Stomach (tissue), 9 donors: ENCODE data around the gene PARP2. TPM values are rescaled to one million over a fixed set of nuclear protein-coding genes. Genes with fewer than 3 reads are reported as not detected.
A peak's percentile ranks its signal among the peaks of the same experiment; 100 is the strongest.

ENCODE experiments used
- DNase-seq, 2 donors: peaks; one replicate each; pipeline versions ENCODE4 v3.0.0 to v3.0.0-alpha.2; 2013 to 2019
- H3K27ac ChIP-seq, 5 donors: fragments of 200-600 bp in 4 of 5; sonication (generic) in 4 of 5; one replicate each; pipeline ENCODE4 v1.5.1; 2013 to 2019; ENCODE audit warnings: mild to moderate bottlenecking in 1 of 5, moderate library complexity in 1 of 5
- H3K27me3 ChIP-seq, 3 donors: fragments of 200-600 bp; sonication (generic); one replicate each; pipeline ENCODE4 v1.5.1; 2017 to 2019; ENCODE audit warnings: mixed run types in 1 of 3
- H3K36me3 ChIP-seq, 4 donors: fragments of 200-600 bp; sonication (generic); 1 replicate in 3 of 4; 2 replicates in 1 of 4; pipeline ENCODE4 v1.5.1; 2016 to 2019
- H3K4me1 ChIP-seq, 4 donors: fragments of 200-600 bp; sonication (generic); one replicate each; pipeline ENCODE4 v1.5.1; 2016 to 2019
- H3K4me3 ChIP-seq, 4 donors: fragments of 200-600 bp; sonication (generic) in 3 of 4; one replicate each; pipeline ENCODE4 v1.5.1; 2016 to 2019; ENCODE audit warnings: mild to moderate bottlenecking in 1 of 4
- H3K9me3 ChIP-seq, 4 donors: fragments of 200-600 bp; sonication (generic); one replicate each; pipeline ENCODE4 v1.5.1; 2016 to 2019
- CTCF ChIP-seq, 7 experiments: fragments of 450-650 bp in 4 of 7; fragments of 200-600 bp in 3 of 7; sonication (generic) in 3 of 7; IDR thresholded peaks; one replicate each; pipeline ENCODE4 v1.5.1; 2016 to 2019; ENCODE audit warnings: antibody characterized with exemption in 7 of 7, control low read depth in 2 of 7, mild to moderate bottlenecking in 1 of 7
- EP300 ChIP-seq: sonication (generic); formaldehyde crosslinking; IDR thresholded peaks from one replicate; pipeline ENCODE4 v1.6.1; 2017; ENCODE audit warnings: antibody characterized with exemption
- POLR2A ChIP-seq, 4 donors: fragments of 450-650 bp; IDR thresholded peaks; one replicate each; pipeline ENCODE4 v1.6.1; 2016; ENCODE audit warnings: antibody characterized with exemption in 4 of 4, control low read depth in 2 of 4, mild to moderate bottlenecking in 1 of 4, moderate library complexity in 1 of 4
- POLR2AphosphoS5 ChIP-seq, 3 donors: sonication (generic); formaldehyde crosslinking; IDR thresholded peaks; one replicate each; pipeline ENCODE4 v1.6.1; 2016; ENCODE audit warnings: antibody characterized with exemption in 3 of 3
- WGBS, 5 donors: extraction: QIAGEN DNeasy Blood & Tissue Kit in 3 of 5; methylation state at CpG; one replicate each; pipeline versions ENCODE4 v1.1.5 to v1.1.7; 2013 to 2018; 5-methylcytosine and 5-hydroxymethylcytosine counted together
- intact Hi-C: fragments of 100-400 bp; cut with DNase I; formaldehyde crosslinking; loops from one replicate; pipeline ENCODE4 v1.15.1; 2023; ENCODE audit warnings: low total_unique reads
- polyA plus RNA-seq, 3 donors: library from polyadenylated mRNA; stranded (reverse); fragments of 200-250 nt; gene quantifications; one replicate each; pipeline ENCODE4 v1.2.3, GENCODE V29; 2013
- total RNA-seq, 5 donors: library from RNA; depleted of rRNA; stranded (reverse); fragments of >200 nt; gene quantifications; one replicate each; pipeline versions ENCODE4 v1.1.0 to v1.2.3, GENCODE V29; 2014 to 2016
- donor health status: healthy with polysubstance abuse.
- donor health status: Bipolar disorder and iron deficiency.
- donor health status: healthy.

Gene PARP2
- total and polyA plus RNA-seq, 8 donors, result 4.1 to 30.4 (median 13.6) TPM

- Histone ChIP-seq H3K4me1 (peaks cover 6 to 53% (median 26%) of the 10 kb centered on the region in 4 donors), H3K36me3 (peaks cover 3 to 23% (median 21%) of the 10 kb centered on the region in 4 donors), H3K27me3 (no peaks in the 10 kb centered on the region), H3K4me3 (no peak overlapping the region), H3K9me3 (no peaks in the 10 kb centered on the region), H3K27ac (no peak overlapping the region)
- intact Hi-C loops, result no loop called here
- WGBS, 5 donors, result 49 to 73% (median 60%) methylated on average over 2 of the region's 2 CpGs
- no peak for DNase-seq
- TF ChIP-seq POLR2A (IDR thresholded peaks at IDR 0.05) (no peak), POLR2AphosphoS5 (IDR thresholded peaks at IDR 0.05) (no peak), EP300 (no peak), CTCF (IDR thresholded peaks at IDR 0.05) (no peak)
These were observed 12.3 kb upstream of the PARP2 start for GRCh38 chr14:20331053-20331613.

GRCh38 chr14:20332431-20332787 lies 11.0 kb upstream of the PARP2 start:
- peak overlapping the region; percentile 69 to 95 (median 92) for H3K27ac ChIP-seq
- DNase-seq, result peak in 1 of 2 donors; percentile 68
- intact Hi-C loops, result no loop called here
- 1 to 10% (median 6%) methylated on average over 4 of the region's 4 CpGs for WGBS, 5 donors
- TF ChIP-seq POLR2A (IDR thresholded peaks at IDR 0.05) (no peak), CTCF (IDR thresholded peaks at IDR 0.05) (no peak), POLR2AphosphoS5 (IDR thresholded peaks at IDR 0.05) (no peak)
- no peaks in the 10 kb centered on the region for H3K9me3 ChIP-seq
- peaks cover 0 to 15% (median 15%) of the 10 kb centered on the region in 4 donors for H3K36me3 ChIP-seq
- H3K4me3 ChIP-seq, result peak overlapping the region; percentile 59 to 66 (median 62)
- H3K27me3 ChIP-seq, result no peaks in the 10 kb centered on the region
- H3K4me1 ChIP-seq, result peaks cover 6 to 47% (median 23%) of the 10 kb centered on the region in 4 donors

DNA sequence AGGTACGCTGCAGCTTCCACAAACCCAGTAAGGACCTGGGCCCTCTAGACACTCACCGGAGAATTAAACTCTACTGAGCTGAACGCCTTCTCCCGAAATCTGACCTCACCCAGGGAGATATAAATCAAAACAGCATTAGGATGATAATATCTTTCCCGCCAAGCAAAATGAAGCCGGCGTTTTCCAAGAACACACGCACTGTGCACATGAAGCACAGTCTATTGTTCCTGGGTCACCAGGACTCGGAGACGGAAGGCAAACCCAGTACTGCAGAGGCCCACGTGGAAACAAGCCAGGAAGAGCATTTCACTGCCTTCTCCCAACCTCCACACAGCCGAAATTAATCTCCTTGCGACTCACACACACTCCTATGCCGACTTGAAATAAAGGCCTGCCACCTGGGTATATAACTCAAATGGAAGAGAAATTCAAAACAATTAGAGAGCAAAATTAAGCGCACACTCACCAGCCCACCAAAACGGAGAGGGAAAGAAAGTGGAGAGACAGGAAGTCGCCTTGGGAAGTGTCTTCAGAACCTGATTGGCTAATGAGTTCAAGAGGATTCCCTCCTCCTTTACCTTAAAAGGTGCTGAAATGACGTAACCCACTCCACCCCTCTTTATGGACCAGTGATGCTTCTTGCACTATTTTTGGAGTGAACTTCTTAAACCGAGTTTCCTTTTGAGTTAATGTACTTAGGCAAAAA lies 10.5 kb upstream of the PARP2 start, which contains the start of gene CCNB1IP1:
CCNB1IP1 (minus strand) TSS at position 492 of the 706 bp plus-strand sequence. CDS start 16,756 bp downstream, outside the sequence.
- Histone ChIP-seq H3K27me3 (no peaks in the 10 kb centered on the region), H3K27ac (peak within 1 kb of the TSS; percentile 69 to 95 (median 92)), H3K4me1 (peaks cover 6 to 41% (median 21%) of the 10 kb centered on the region in 4 donors), H3K4me3 (peak within 1 kb of the TSS; percentile 59 to 66 (median 62)), H3K9me3 (no peaks in the 10 kb centered on the region), H3K36me3 (peaks cover 0 to 14% (median 12%) of the 10 kb centered on the region in 4 donors)
- intact Hi-C loops, result no loop called here
- TF ChIP-seq CTCF (IDR thresholded peaks at IDR 0.05) (no peak), EP300 (no peak), POLR2AphosphoS5 (IDR thresholded peaks at IDR 0.05) (peak in 2 of 3 donors; percentile 71), POLR2A (IDR thresholded peaks at IDR 0.05) (no peak)
- 0 to 1% (median 0%) methylated on average over 19 of the region's 19 CpGs for WGBS, 5 donors
- peak; percentile 44 to 94 for DNase-seq

DNA sequence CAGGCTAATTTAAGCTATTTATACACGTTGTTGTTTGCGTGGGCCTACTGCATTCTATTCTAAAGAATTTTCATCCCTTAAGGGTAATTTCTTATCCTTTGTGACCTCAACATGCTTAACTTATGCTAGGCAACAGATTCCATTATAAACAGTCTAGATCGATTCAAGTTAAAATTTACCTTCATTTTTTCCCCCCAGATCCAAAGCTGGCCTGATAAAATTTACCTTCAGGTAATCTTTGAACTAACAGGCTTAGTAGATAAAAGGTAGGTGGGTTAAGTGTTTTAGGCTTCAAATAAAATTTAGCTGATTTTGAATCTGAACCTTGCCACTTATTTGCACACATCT lies 10.0 kb upstream of the PARP2 start:
- Histone ChIP-seq H3K9me3 (no peaks in the 10 kb centered on the region), H3K4me3 (peak overlapping the region; percentile 59 to 66 (median 62)), H3K36me3 (peaks cover 0 to 9% (median 8%) of the 10 kb centered on the region in 4 donors), H3K27ac (peak overlapping the region in 4 of 5 donors; percentile 88 to 95 (median 92)), H3K4me1 (peaks cover 6 to 38% (median 21%) of the 10 kb centered on the region in 4 donors), H3K27me3 (no peaks in the 10 kb centered on the region)
- WGBS, 5 donors, result 4 to 8% (median 7%) methylated on average over 3 of the region's 3 CpGs
- TF ChIP-seq POLR2A (IDR thresholded peaks at IDR 0.05), result no peak
- TF ChIP-seq POLR2AphosphoS5 (IDR thresholded peaks at IDR 0.05), result no peak
- TF ChIP-seq EP300, result no peak
- TF ChIP-seq CTCF (IDR thresholded peaks at IDR 0.05), result no peak
- intact Hi-C loops, result no loop called here
- no peak for DNase-seq
